OCI-LY7 (cell line): ENCODE measurements around the gene CHKA. TPM values are rescaled to one million over a fixed set of nuclear protein-coding genes. Genes with fewer than 3 reads are reported as not detected.

Experiments
- BruUV-seq: library from RNA; stranded (reverse); fragments of 400-500 nt; replicated peaks from 2 replicates; lab custom pipeline; 2021; lab: Mats Ljungman, UMichigan
- CTCF ChIA-PET: fragments of 300-600 bp; sonication (Branson Sonifier 250); formaldehyde crosslinking; loops from one replicate; lab custom pipeline; 2022; ENCODE audit warnings: antibody characterized with exemption; ENCODE audit not compliant: unreplicated experiment; lab: Charles Lee
- POLR2A ChIA-PET: fragments of 300-600 bp; sonication (Branson Sonifier 250); formaldehyde crosslinking; loops from one replicate; lab custom pipeline; 2022; ENCODE audit warnings: antibody characterized with exemption; lab: Charles Lee
- DNase-seq: peaks from one replicate; pipeline ENCODE4 v3.0.0-alpha.2; 2015; ENCODE audit warnings: low spot score
- H2AFZ ChIP-seq: fragments of 200-600 bp; sonication (generic), shearing (Covaris generic); 2 replicates; pipeline ENCODE4 v1.6.1; 2014; ENCODE audit warnings: mild to moderate bottlenecking, antibody characterized with exemption, low read length, moderate library complexity
- H3K27ac ChIP-seq: fragments of 200-600 bp; sonication (generic); 2 replicates; pipeline ENCODE4 v1.5.1; 2014; ENCODE audit warnings: mixed run types, low read depth, mild to moderate bottlenecking, moderate library complexity, low read length, inconsistent platforms; ENCODE audit not compliant: poor library complexity, severe bottlenecking
- H3K36me3 ChIP-seq: fragments of 200-600 bp; sonication (generic); 2 replicates; pipeline ENCODE4 v1.6.1; 2014; ENCODE audit warnings: mild to moderate bottlenecking, antibody characterized with exemption, low read length, moderate library complexity, mixed read lengths; ENCODE audit not compliant: insufficient read depth
- H3K4me1 ChIP-seq: fragments of 200-600 bp; sonication (generic); 2 replicates; pipeline ENCODE4 v1.5.1; 2014; ENCODE audit warnings: mild to moderate bottlenecking, low read length; ENCODE audit not compliant: insufficient read depth, poor library complexity, severe bottlenecking
- H3K4me2 ChIP-seq: fragments of 200-600 bp; sonication (generic); 2 replicates; pipeline ENCODE4 v1.6.1; 2014; ENCODE audit warnings: mild to moderate bottlenecking, low read length
- H3K4me3 ChIP-seq: fragments of 200-600 bp; sonication (generic); 2 replicates; pipeline ENCODE4 v1.5.1; 2014; ENCODE audit warnings: mild to moderate bottlenecking, low read depth, low read length; ENCODE audit not compliant: poor library complexity, severe bottlenecking
- H3K79me2 ChIP-seq: fragments of 200-600 bp; sonication (generic); 2 replicates; pipeline ENCODE4 v1.6.1; 2016; ENCODE audit warnings: low read depth, mild to moderate bottlenecking, low read length, moderate library complexity, mixed read lengths; ENCODE audit not compliant: insufficient read depth
- H3K9me2 ChIP-seq: fragments of 200-600 bp; sonication (generic); 2 replicates; pipeline ENCODE4 v1.6.1; 2016; ENCODE audit warnings: mild to moderate bottlenecking, low read length, mixed read lengths; ENCODE audit not compliant: insufficient read depth
- H3K9me3 ChIP-seq: fragments of 200-600 bp; sonication (generic); 2 replicates; pipeline ENCODE4 v1.6.1; 2014; ENCODE audit warnings: mild to moderate bottlenecking, mixed run types, low read length, mixed read lengths
- H4K20me1 ChIP-seq: fragments of 200-600 bp; sonication (generic); 2 replicates; pipeline ENCODE4 v1.6.1; 2014; ENCODE audit warnings: mild to moderate bottlenecking, antibody characterized with exemption, low read length, moderate library complexity, mixed read lengths; ENCODE audit not compliant: insufficient read depth
- CTCF ChIP-seq: fragments of 200-600 bp; sonication (generic); conservative IDR thresholded peaks from 2 replicates; pipeline ENCODE4 v1.5.1; 2014; ENCODE audit warnings: mild to moderate bottlenecking, antibody characterized with exemption, low read length, moderate library complexity, mixed read lengths
- EZH2phosphoT487 ChIP-seq: fragments of 200-600 bp; sonication (generic); IDR thresholded peaks from 2 replicates; pipeline ENCODE4 v1.6.1; 2018; ENCODE audit warnings: low read depth, borderline replicate concordance, mild to moderate bottlenecking, mixed run types, antibody characterized with exemption, low read length, moderate library complexity, mixed read lengths
- intact Hi-C: fragments of 100-400 bp; cut with micrococcal nuclease; formaldehyde crosslinking; loops from one replicate; pipeline ENCODE4 v1.10.0; 2022; ENCODE audit not compliant: unreplicated experiment
- total RNA-seq, 2 experiments: library from RNA; depleted of rRNA in 1 of 2; stranded (reverse); fragments of >200 nt in 1 of 2; shearing (Covaris generic) in 1 of 2; gene quantifications; 2 replicates each; pipeline ENCODE4 v1.2.3, GENCODE V29; 2014 to 2022

CHKA gene
- total RNA-seq, 2 experiments from 2014 or later, result 36.1 to 47.2 TPM

- no peak overlapping the region for H3K27ac ChIP-seq
- H3K36me3 ChIP-seq, result peaks cover 71% of the 10 kb centered on the region
- intact Hi-C loops, result no loop called here
- H2AFZ ChIP-seq, result no peak overlapping the region
- no peak overlapping the region for H3K4me3 ChIP-seq
- TF ChIP-seq CTCF, result no peak
- no peak for TF ChIP-seq EZH2phosphoT487
- H3K9me2 ChIP-seq, result no peaks in the 10 kb centered on the region
- ChIA-PET POLR2A (no interaction called here), CTCF (no interaction called here)
- H3K79me2 ChIP-seq, result no peaks in the 10 kb centered on the region
- H3K4me2 ChIP-seq, result no peak overlapping the region
- H3K4me1 ChIP-seq, result no peaks in the 10 kb centered on the region
- no peaks in the 10 kb centered on the region for H3K9me3 ChIP-seq
- no peak for DNase-seq
- BruUV-seq, result no TSS peak
- no peaks in the 10 kb centered on the region for H4K20me1 ChIP-seq
Observed at GRCh38 chr11:68050371-68050841, 70.8 kb downstream of the CHKA start.

GRCh38 chr11:68049509-68050370 lies 71.4 kb downstream of the CHKA start:
- Histone ChIP-seq H3K9me2 (no peaks in the 10 kb centered on the region), H3K79me2 (no peaks in the 10 kb centered on the region), H3K27ac (no peak overlapping the region), H2AFZ (no peak overlapping the region), H3K9me3 (no peaks in the 10 kb centered on the region), H4K20me1 (no peaks in the 10 kb centered on the region), H3K4me1 (no peaks in the 10 kb centered on the region), H3K36me3 (peaks cover 77% of the 10 kb centered on the region), H3K4me2 (no peak overlapping the region), H3K4me3 (no peak overlapping the region)
- ChIA-PET POLR2A (no interaction called here), CTCF (no interaction called here)
- no peak for TF ChIP-seq CTCF
- no peak for TF ChIP-seq EZH2phosphoT487
- DNase-seq, result no peak
- intact Hi-C loops, result no loop called here
- no TSS peak for BruUV-seq
